DMS53 (cell line): ENCODE measurements around the gene MFSD2A.
"Not testable (repeated sequence)": the region's sequence is repeated elsewhere in the genome, so short reads cannot be mapped to it uniquely, and the experiment has no call there.

ENCODE experiments used
- DNase-seq: peaks from one replicate; lab custom pipeline; 2025; lab: John Stamatoyannopoulos, UW

Gene MFSD2A

DNA sequence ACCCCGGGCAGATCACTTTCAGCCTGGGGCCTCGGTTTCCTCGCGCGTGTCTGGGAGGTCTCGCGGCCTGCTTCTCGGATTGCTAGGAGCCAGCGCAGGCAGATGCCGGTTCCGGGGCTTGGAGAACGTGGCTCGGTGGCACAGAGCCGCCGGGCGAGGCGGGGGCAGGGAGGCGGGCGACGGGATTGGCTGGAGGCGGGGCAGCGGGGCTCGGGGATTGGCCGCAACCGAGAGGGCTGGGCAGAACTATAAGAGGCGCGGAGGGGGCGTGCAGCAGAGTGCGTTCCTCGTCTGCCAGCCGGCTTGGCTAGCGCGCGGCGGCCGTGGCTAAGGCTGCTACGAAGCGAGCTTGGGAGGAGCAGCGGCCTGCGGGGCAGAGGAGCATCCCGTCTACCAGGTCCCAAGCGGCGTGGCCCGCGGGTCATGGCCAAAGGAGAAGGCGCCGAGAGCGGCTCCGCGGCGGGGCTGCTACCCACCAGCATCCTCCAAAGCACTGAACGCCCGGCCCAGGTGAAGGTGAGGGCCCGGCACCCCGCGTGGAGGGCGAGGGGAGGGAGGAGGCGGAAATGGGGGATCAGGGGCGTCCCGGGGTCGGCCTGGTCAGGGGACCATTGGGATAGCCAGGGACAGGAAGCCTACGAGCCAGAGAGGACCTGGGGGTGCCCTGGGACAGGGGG, at the start of gene MFSD2A:
MFSD2A (plus strand) TSS at position 276 of the 677 bp plus-strand sequence; CDS start at position 424, 148 bp downstream.
- peak; percentile 98 for DNase-seq

GRCh38 chr1:39905172-39905571, 49.8 kb upstream of the MFSD2A start:
- DNase-seq = no peak

- no peak for DNase-seq
Observed at GRCh38 chr1:39907528-39908453, 47.2 kb upstream of the MFSD2A start.

- DNase-seq = no peak
Observed at GRCh38 chr1:39908534-39908933, 46.4 kb upstream of the MFSD2A start.

- DNase-seq = no peak
Observed at GRCh38 chr1:39910263-39910662, 44.7 kb upstream of the MFSD2A start.

- not testable (repeated sequence) for DNase-seq
Observed at GRCh38 chr1:39913136-39913535, 41.8 kb upstream of the MFSD2A start.

DNA sequence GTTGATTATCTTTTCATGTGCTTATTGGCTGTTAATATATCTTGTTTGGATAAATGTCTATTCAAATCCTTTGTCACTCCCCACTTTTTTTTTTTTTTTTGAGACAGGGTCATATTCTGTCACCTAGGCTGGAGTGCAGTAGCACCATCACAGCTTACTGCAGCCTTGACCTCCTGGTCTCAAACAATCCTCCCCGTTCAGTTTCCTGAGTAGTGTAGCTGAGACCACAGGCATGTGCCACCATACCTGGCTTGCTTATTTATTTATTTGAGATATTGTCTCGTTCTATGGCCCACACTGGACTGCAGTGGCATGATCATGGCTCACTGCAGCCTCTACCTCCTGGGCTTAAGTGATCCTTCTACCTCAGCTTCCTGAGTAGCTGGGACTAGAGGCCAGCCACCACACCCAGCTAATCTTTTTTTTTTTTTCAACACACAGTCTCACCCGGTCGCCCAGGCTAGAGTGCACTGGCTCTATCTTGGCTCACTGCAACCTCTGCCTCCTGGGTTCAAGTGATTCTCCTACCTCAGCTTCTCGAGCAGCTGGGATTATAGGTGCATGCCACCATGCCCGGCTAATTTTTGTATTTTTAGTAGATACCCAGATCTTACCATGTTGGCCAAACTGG, 39.3 kb upstream of the MFSD2A start:
- DNase-seq = no peak

DNA sequence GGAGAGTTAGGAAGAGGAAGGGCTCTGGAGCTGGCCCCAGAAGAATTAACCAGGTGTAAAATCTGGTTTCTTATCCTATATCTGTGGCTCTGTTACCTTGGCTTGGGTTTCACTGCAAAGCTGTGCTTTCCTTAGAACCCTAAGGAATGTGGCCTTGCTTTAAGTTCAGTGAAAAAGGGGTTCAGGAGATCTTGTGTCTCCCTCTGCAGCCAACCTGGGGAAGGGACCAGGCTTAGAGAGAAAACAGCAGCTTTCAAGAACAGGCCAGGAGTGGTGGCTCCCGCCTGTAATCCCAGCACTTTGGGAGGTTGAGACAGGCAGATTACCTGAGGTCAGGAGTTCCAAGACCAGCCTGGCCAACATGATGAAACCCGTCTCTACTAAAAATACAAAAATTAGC, 37.1 kb upstream of the MFSD2A start:
- no peak for DNase-seq

DNA sequence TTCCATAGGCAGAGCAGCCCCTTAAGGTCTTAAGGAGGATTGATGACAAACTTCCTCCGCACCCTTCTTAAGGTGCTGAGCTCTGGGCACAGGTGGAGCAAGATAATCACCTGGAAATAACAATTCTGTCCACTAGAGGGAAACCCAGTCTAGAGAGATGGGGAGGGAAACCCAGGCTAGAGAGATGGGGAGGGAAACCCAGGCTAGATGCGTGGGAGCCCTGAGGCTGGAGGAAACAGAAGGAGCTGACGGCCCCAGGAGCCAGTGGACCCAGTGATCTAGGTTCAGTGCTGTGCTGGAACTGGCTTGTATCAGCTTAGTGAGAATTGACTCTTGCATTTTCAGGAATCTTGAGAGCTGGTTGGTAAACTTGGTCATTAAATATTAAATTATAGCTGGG, 35.4 kb upstream of the MFSD2A start:
- DNase-seq = peak; percentile 91

GRCh38 chr1:39922251-39922688, 32.7 kb upstream of the MFSD2A start:
- DNase-seq = no peak

DNA sequence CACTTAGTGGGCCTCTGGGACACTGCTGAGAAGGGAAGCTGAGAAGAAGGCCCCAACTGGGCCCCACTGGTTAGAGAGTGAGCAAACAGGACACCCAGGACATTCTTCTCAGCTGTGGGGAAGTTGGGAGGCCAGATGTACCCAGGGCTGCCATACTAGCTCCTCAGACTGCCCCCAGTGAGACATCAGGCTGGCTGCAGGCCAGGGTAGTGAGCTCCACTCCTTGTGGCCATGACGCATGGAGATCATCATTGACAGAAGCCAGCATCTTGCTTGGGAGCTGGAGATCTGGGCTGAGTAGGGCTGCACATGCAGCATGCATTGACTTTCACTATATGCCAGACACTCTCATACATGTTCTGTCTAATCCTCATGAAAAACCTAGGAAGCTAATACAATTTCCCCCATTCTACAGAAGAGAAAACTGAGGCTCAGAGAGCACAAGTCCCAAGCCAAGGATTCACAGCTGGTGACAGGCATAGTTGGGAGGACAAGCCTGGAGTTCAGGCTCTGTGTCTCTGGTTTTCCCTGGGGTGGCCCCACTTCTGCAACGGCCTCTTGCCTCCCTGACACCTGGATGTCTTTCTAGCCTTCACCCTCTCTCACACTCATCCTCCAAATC, 29.1 kb upstream of the MFSD2A start:
- DNase-seq = no peak

DNA sequence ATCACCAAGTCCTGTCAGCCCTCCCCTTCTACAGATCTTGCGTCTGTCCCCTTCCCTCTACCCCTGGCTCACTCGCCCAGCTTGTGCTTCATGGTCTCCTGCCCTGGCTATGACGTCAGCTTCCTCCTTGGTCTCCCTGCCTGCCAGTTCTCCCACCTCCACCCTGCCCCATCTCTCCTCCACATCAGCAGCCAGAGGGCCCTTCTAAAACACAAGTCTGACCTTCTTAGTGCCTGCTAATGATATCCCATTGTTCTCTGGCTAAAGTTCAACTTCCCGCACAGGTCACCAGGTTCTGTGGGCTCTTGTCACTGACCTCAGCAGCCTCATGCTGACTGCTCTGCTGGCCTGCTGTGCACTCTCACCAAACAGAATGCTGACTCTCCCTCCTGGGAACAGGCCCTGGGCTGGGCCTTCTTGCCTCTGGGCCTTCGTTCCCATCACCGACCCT, 28.6 kb upstream of the MFSD2A start:
- peak; percentile 51 for DNase-seq

- DNase-seq = no peak
Observed at GRCh38 chr1:39926820-39927219, 28.1 kb upstream of the MFSD2A start.

DNA sequence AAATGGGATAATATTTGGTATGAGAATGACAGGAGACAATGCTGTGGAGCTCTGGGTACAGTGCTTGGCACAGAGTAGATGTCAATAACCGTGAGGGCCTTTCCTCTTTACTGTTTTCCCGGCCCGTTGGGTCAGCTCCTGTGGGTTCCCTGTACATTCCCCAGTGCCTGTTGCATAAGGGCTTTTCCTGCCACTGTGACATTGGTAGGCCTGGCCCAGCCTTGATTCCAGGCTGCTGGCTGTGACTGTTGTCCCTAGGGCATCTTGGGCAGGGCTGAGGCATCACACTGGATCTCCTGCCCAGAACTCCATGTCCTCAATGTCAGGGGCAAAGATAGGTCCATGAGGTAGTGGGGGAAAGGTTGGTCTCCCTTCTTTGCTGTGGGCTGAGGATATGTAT, 27.4 kb upstream of the MFSD2A start:
- DNase-seq = no peak

- DNase-seq = no peak
Observed at GRCh38 chr1:39928809-39929587, 25.9 kb upstream of the MFSD2A start.

DNA sequence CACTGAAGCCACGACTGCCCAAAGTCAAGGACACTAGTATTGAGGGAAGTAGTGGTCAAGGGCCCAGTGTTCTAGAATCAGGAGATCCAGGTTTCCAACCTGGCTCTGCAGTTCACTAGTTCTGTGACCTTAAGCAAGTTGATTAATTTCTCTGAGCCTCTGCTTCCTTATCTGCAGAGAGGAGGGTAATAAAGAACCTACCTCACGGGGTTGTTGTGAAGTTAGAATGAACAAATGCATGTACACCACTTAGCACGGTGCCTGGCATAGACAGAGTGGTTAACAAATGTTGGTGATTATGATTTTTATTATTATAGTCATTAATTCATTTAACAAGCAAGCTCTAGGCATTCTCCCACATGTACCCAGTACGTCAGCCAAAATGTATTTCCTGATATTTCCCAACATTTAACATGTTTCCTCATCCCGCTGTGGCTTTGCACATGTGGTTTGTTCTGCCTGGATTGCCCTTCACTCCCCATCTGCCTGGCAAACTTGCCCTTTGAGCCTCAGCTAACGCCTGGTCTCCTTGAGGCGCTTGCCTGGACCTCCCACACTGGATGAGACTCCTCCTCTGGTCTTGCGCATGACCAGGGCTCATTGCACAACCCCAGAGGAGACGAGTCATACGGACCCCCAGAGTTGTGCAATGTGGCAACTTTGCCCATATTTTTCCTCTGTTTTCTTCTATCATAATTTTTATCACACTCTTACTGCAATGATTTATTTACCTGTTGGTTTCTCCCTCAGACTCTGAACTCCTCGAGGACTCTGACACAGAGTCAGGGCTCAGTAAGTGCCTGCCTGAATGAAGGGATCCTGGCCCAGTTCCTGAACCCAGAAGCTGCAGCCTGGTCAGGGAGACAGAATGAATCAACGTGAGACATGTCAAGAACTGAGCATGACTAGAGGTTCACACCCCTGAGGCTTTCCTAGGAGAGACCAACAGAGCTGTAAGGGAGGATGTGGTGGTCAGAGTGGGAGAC, 20.7 kb upstream of the MFSD2A start:
- no peak for DNase-seq

DNA sequence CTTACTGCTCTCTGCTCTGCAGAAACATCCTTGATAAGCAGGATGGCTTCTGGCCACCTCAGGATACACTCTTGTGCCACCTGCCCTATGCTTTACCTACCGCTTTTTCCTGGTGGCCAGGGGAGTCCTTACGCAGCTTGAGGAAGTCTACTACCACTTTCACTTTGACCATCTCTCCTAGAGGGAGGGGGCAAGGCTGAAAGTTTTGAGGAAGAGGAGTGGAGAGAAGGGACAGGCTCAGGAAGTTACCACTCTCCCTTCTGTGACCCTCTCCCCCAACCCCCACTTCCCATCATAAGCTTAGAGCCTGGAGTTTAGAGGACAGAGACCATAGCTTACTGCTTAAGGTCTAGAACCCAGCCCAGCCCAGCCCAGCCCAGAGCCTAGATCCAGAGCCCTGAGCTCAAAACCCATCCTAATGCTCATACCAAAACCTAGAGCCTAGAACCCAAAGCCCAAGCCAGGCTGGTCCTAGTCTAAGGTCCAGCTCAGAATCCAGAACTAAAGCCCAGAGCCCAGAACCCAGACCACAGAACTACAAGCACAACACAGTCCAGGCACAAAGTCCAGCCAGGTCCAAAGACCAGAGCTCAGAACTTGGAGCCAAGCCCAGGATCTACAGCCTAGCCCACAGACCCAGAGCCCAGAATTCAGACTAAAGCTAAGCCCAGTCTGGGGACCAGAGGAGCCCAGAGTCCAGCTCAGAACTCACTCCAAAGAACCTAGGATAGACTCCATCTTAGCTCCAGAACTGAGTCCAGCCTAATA, 18.0 kb upstream of the MFSD2A start:
- no peak for DNase-seq

DNA sequence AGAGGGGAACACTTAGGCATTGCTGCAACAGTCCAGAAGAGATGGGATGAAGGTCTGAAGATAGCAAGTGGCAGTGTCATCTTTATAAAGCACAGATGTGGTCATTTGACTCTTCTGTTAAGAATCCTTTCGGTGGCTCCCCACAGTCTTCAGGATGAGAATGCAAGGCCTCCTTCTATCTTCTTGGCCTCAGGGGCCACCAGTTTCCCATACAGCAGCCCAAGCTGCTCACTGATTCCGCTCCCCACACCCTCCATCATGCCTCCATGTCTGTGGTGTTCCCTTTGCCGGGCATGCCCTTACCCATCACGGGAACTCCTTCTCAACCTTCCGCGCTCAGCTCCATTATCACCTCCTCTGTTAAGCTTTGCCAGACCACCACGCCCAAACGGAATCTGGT, 16.1 kb upstream of the MFSD2A start:
- no peak for DNase-seq

DNA sequence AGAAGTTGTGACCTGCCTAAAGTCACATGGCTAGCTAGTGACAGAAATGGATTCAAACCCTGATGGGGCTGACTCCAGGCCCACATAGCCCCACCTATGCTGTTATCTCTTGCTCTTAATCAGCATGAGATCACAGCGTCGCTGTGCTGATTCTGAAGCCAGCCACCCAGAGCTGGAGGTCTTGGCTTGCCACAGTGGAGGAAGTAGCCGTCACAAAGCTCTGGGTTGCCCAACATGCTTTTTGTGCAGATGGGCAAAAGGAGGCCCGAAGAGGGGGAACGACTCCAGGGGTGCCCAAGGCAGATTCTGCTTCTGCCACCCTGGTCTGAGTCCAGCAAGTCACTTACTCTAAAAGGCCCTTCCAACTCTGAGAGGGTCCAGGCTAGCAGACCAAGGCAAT, 14.7 kb upstream of the MFSD2A start:
- no peak for DNase-seq
